ENCODE data around the gene D2HGDH. TPM values are rescaled to one million over a fixed set of nuclear protein-coding genes. Genes with fewer than 3 reads are reported as not detected.

Gene D2HGDH
- total and polyA plus RNA-seq, 8 donors = 32.8 to 53.3 (median 39.7) TPM

- Histone ChIP-seq H3K4me3 (no peak overlapping the region), H3K36me3 (peaks cover 0 to 53% of the 10 kb centered on the region in 2 donors), H3K4me1 (peaks cover 6 to 39% of the 10 kb centered on the region in 2 donors), H3K27me3 (no peaks in the 10 kb centered on the region), H3K9me3 (no peaks in the 10 kb centered on the region), H3K27ac (no peak overlapping the region)
- ATAC-seq (no peak), DNase-seq (no peak)
- TF ChIP-seq CTCF (IDR thresholded peaks at IDR 0.05) = no peak
- intact Hi-C loops (cut with DNase I) = no loop called here
Observed at GRCh38 chr2:241690202-241690717, 44.2 kb upstream of the D2HGDH start.

- peaks cover 6 to 28% of the 10 kb centered on the region in 2 donors for H3K4me1 ChIP-seq
- no peak overlapping the region for H3K27ac ChIP-seq
- H3K4me3 ChIP-seq = no peak overlapping the region
- no peak for TF ChIP-seq CTCF (IDR thresholded peaks at IDR 0.05)
- peak; percentile 14 for ATAC-seq
- no peaks in the 10 kb centered on the region for H3K27me3 ChIP-seq
- no peaks in the 10 kb centered on the region for H3K9me3 ChIP-seq
- intact Hi-C loops (cut with DNase I) = no loop called here
- DNase-seq = peak in 1 of 4 donors; percentile 33
- peaks cover 0 to 61% of the 10 kb centered on the region in 2 donors for H3K36me3 ChIP-seq
Observed at GRCh38 chr2:241692448-241692847, 42.0 kb upstream of the D2HGDH start.

GRCh38 chr2:241695651-241696050 lies 38.8 kb upstream of the D2HGDH start:
- Histone ChIP-seq H3K4me3 (no peak overlapping the region), H3K27me3 (no peaks in the 10 kb centered on the region), H3K27ac (no peak overlapping the region), H3K36me3 (peaks cover 0 to 51% of the 10 kb centered on the region in 2 donors), H3K9me3 (no peaks in the 10 kb centered on the region), H3K4me1 (peaks cover 0 to 5% of the 10 kb centered on the region in 2 donors)
- DNase-seq (no peak), ATAC-seq (no peak)
- no peak for TF ChIP-seq CTCF (IDR thresholded peaks at IDR 0.05)
- intact Hi-C loops (cut with DNase I) = no loop called here

GRCh38 chr2:241701149-241701398 lies 33.4 kb upstream of the D2HGDH start:
- peak overlapping the region; percentile 69 to 87 for H3K4me3 ChIP-seq
- no peaks in the 10 kb centered on the region for H3K9me3 ChIP-seq
- H3K27me3 ChIP-seq = no peaks in the 10 kb centered on the region
- peak overlapping the region; percentile 88 to 94 for H3K27ac ChIP-seq
- ATAC-seq = no peak
- peaks cover 0 to 17% of the 10 kb centered on the region in 2 donors for H3K36me3 ChIP-seq
- intact Hi-C loops (cut with DNase I) = no loop called here
- peak; percentile 15 to 36 for TF ChIP-seq CTCF (IDR thresholded peaks at IDR 0.05)
- peaks cover 0 to 29% of the 10 kb centered on the region in 2 donors for H3K4me1 ChIP-seq
- DNase-seq = no peak

- H3K4me3 ChIP-seq = peak within 1 kb of the TSS; percentile 80 to 87
- ATAC-seq = peak; percentile 86
- peaks cover 0 to 29% of the 10 kb centered on the region in 2 donors for H3K4me1 ChIP-seq
- no peak for TF ChIP-seq CTCF (IDR thresholded peaks at IDR 0.05)
- peak; percentile 93 to 98 (median 96) for DNase-seq
- H3K36me3 ChIP-seq = peaks cover 0 to 22% of the 10 kb centered on the region in 2 donors
- H3K27ac ChIP-seq = peak within 1 kb of the TSS; percentile 88 to 94
- intact Hi-C loops (cut with DNase I) = no loop called here
- H3K27me3 ChIP-seq = no peaks in the 10 kb centered on the region
- no peaks in the 10 kb centered on the region for H3K9me3 ChIP-seq
Observed at GRCh38 chr2:241701399-241702154, 32.9 kb upstream of the D2HGDH start, which contains the start of gene ING5. Gene ING5, plus strand, starts transcription at chr2:241702039. Its CDS starts 27 bp downstream, at chr2:241702066.
